Esophagus squamous epithelium (tissue), 5 donors: ENCODE results near the gene BRIP1. TPM values are rescaled to one million over a fixed set of nuclear protein-coding genes. Genes with fewer than 3 reads are reported as not detected.

Experiments
- DNase-seq: peaks from one replicate; lab custom pipeline; 2025; lab: John Stamatoyannopoulos, UW
- H3K27ac ChIP-seq, 4 donors: fragments of 200-600 bp; sonication (generic); one replicate each; pipeline ENCODE4 v1.5.1; 2016 to 2019; ENCODE audit warnings: mild to moderate bottlenecking in 1 of 4
- H3K27me3 ChIP-seq, 4 donors: fragments of 200-600 bp; sonication (generic); 1 replicate in 3 of 4; 2 replicates in 1 of 4; pipeline versions ENCODE4 v1.5.1 to v1.6.0; 2017 to 2021; ENCODE audit warnings: antibody characterized with exemption in 1 of 4
- H3K36me3 ChIP-seq, 3 donors: fragments of 200-600 bp; sonication (generic); one replicate each; pipeline ENCODE4 v1.5.1; 2016 to 2019
- H3K4me1 ChIP-seq, 3 donors: fragments of 200-600 bp; sonication (generic); one replicate each; pipeline ENCODE4 v1.5.1; 2017 to 2019
- H3K4me3 ChIP-seq, 4 donors: fragments of 200-600 bp; sonication (generic); 1 replicate in 3 of 4; 2 replicates in 1 of 4; pipeline ENCODE4 v1.5.1; 2016 to 2019; ENCODE audit warnings: mild to moderate bottlenecking in 2 of 4, moderate library complexity in 1 of 4
- H3K9me3 ChIP-seq, 3 donors: fragments of 200-600 bp; sonication (generic); one replicate each; pipeline ENCODE4 v1.5.1; 2016 to 2019
- POLR2A ChIP-seq, 4 donors: fragments of 450-650 bp; IDR thresholded peaks; one replicate each; pipeline ENCODE4 v1.6.1; 2017; ENCODE audit warnings: antibody characterized with exemption in 4 of 4, mild to moderate bottlenecking in 4 of 4, moderate library complexity in 3 of 4
- WGBS, 2 donors: methylation state at CpG; one replicate each; pipeline ENCODE4 v1.1.5; 2018; 5-methylcytosine and 5-hydroxymethylcytosine counted together
- intact Hi-C: fragments of 100-400 bp; cut with DNase I; formaldehyde crosslinking; loops from one replicate; pipeline ENCODE4 v1.15.0; 2022
- total RNA-seq, 4 donors: library from RNA; depleted of rRNA; stranded (reverse); fragments of >200 nt; gene quantifications; one replicate each; pipeline ENCODE4 v1.1.0, GENCODE V29; 2016
- TF ChIP-seq, protein P1 (sequence below), 6 experiments: fragments of 450-650 bp in 4 of 6; fragments of 200-600 bp in 2 of 6; sonication (generic) in 2 of 6; IDR thresholded peaks; one replicate each; pipeline ENCODE4 v1.5.1; 2016 to 2019; ENCODE audit warnings: antibody characterized with exemption in 6 of 6, mild to moderate bottlenecking in 4 of 6, moderate library complexity in 4 of 6
- donor health status: DM: yes; HTN: yes; CAD: no.

The BRIP1 gene
- total RNA-seq, 4 donors from 2014 or later, result 1.6 to 7.0 (median 3.2) TPM

- 84 to 92% methylated on average over 2 of the region's 2 CpGs for WGBS, 2 donors
- H3K4me1 ChIP-seq, result no peaks in the 10 kb centered on the region
- no peak overlapping the region for H3K27ac ChIP-seq
- no peaks in the 10 kb centered on the region for H3K36me3 ChIP-seq
- no peaks in the 10 kb centered on the region for H3K27me3 ChIP-seq
- no peaks in the 10 kb centered on the region for H3K9me3 ChIP-seq
- DNase-seq, result no peak
- TF ChIP-seq, protein P1, sequence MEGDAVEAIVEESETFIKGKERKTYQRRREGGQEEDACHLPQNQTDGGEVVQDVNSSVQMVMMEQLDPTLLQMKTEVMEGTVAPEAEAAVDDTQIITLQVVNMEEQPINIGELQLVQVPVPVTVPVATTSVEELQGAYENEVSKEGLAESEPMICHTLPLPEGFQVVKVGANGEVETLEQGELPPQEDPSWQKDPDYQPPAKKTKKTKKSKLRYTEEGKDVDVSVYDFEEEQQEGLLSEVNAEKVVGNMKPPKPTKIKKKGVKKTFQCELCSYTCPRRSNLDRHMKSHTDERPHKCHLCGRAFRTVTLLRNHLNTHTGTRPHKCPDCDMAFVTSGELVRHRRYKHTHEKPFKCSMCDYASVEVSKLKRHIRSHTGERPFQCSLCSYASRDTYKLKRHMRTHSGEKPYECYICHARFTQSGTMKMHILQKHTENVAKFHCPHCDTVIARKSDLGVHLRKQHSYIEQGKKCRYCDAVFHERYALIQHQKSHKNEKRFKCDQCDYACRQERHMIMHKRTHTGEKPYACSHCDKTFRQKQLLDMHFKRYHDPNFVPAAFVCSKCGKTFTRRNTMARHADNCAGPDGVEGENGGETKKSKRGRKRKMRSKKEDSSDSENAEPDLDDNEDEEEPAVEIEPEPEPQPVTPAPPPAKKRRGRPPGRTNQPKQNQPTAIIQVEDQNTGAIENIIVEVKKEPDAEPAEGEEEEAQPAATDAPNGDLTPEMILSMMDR (IDR thresholded peaks at IDR 0.05), result no peak
- TF ChIP-seq POLR2A (IDR thresholded peaks at IDR 0.05), result no peak
- no peak overlapping the region for H3K4me3 ChIP-seq
- intact Hi-C loops, result no loop called here
Measured at GRCh38 chr17:61758430-61758829, 104.9 kb downstream of the BRIP1 start.

DNA sequence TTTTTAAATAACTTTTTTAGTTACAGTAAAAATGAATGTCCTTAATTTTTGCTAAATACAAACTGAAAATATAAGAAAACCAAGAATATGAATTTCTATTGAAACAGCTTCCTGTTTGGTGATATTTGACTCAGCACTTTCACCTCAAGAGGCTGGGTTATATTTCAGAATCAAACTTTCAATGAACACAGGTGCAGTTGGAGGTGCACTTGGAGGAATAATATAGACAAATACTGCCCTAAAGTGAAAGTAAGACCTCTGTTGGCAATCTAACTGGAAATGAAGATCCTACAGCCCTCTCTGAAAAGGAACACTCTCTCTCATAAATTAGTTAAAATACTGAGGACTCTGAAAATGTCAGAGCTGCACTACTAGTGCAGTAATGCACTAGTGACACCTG lies 106.2 kb downstream of the BRIP1 start:
- no peaks in the 10 kb centered on the region for H3K9me3 ChIP-seq

DNA sequence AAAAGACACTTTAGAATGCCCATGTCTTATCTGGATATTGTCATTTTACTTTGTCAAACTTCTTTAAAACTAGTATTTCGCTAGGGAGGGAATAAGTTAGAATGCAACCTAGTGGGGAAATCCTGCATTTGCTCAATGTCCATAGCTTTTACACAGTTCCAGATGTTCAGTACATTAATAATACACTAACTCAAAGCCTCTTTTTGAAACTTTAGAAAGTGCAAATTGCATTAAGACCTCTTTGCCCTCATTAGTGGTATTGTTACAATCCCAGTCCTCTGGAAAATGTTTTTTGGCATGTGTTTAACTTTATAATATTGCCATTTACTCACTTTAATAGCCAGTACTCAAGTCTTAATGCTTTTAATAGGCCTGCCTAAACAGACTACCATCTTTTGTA lies 106.8 kb downstream of the BRIP1 start:
- Histone ChIP-seq H3K27me3 (no peaks in the 10 kb centered on the region), H3K9me3 (no peaks in the 10 kb centered on the region), H3K36me3 (no peaks in the 10 kb centered on the region), H3K27ac (no peak overlapping the region), H3K4me1 (no peaks in the 10 kb centered on the region), H3K4me3 (no peak overlapping the region)
- 88 to 100% methylated on average over 1 of the region's 1 CpG for WGBS, 2 donors
- no peak for TF ChIP-seq POLR2A (IDR thresholded peaks at IDR 0.05)
- TF ChIP-seq, protein P1 (IDR thresholded peaks at IDR 0.05), result no peak
- no peak for DNase-seq
- intact Hi-C loops, result no loop called here

More for the DNA sequence above, 106.2 kb downstream of the BRIP1 start:
- TF ChIP-seq, protein P1 (IDR thresholded peaks at IDR 0.05), result no peak
- TF ChIP-seq POLR2A (IDR thresholded peaks at IDR 0.05), result no peak
- Histone ChIP-seq H3K4me1 (no peaks in the 10 kb centered on the region), H3K36me3 (no peaks in the 10 kb centered on the region), H3K4me3 (no peak overlapping the region), H3K27ac (no peak overlapping the region), H3K27me3 (no peaks in the 10 kb centered on the region)
- DNase-seq, result no peak
- intact Hi-C loops, result no loop called here

- no peak overlapping the region for H3K27ac ChIP-seq
- no peaks in the 10 kb centered on the region for H3K9me3 ChIP-seq
- no peak overlapping the region for H3K4me3 ChIP-seq
- H3K36me3 ChIP-seq, result no peaks in the 10 kb centered on the region
- no peaks in the 10 kb centered on the region for H3K4me1 ChIP-seq
- DNase-seq, result no peak
- TF ChIP-seq POLR2A (IDR thresholded peaks at IDR 0.05), result no peak
- TF ChIP-seq, protein P1 (IDR thresholded peaks at IDR 0.05), result no peak
- intact Hi-C loops, result no loop called here
- WGBS, 2 donors, result 93 to 95% methylated on average over 5 of the region's 5 CpGs
- no peaks in the 10 kb centered on the region for H3K27me3 ChIP-seq
Measured at GRCh38 chr17:61755668-61756067, 107.7 kb downstream of the BRIP1 start.

- H3K27me3 ChIP-seq, result no peaks in the 10 kb centered on the region
- H3K36me3 ChIP-seq, result no peaks in the 10 kb centered on the region
- H3K4me1 ChIP-seq, result no peaks in the 10 kb centered on the region
- no peak overlapping the region for H3K27ac ChIP-seq
- no peaks in the 10 kb centered on the region for H3K9me3 ChIP-seq
- no peak for DNase-seq
- TF ChIP-seq, protein P1 (IDR thresholded peaks at IDR 0.05), result no peak
- no peak for TF ChIP-seq POLR2A (IDR thresholded peaks at IDR 0.05)
- intact Hi-C loops, result no loop called here
- H3K4me3 ChIP-seq, result no peak overlapping the region
Measured at GRCh38 chr17:61755078-61755477, 108.2 kb downstream of the BRIP1 start.
